Transverse colon (tissue), 4 donors: ENCODE results near the gene GPR107. TPM values are rescaled to one million over a fixed set of nuclear protein-coding genes. Genes with fewer than 3 reads are reported as not detected.
"Not testable (repeated sequence)": the region's sequence is repeated elsewhere in the genome, so short reads cannot be mapped to it uniquely, and the experiment has no call there.

Source experiments
- DNase-seq: peaks from one replicate; pipeline ENCODE4 v3.0.0-alpha.2; 2019
- H3K27ac ChIP-seq, 4 donors: fragments of 200-600 bp; sonication (generic); 2 replicates each; pipeline ENCODE4 v1.5.1; 2016 to 2018; ENCODE audit warnings: inconsistent platforms in 4 of 4
- H3K27me3 ChIP-seq: fragments of 200-600 bp; sonication (generic); 2 replicates; pipeline ENCODE4 v1.5.1; 2017; ENCODE audit warnings: inconsistent platforms
- H3K36me3 ChIP-seq, 4 donors: fragments of 200-600 bp; sonication (generic); 2 replicates each; pipeline ENCODE4 v1.5.1; 2017 to 2019; ENCODE audit warnings: inconsistent platforms in 4 of 4
- H3K4me1 ChIP-seq, 4 donors: fragments of 200-600 bp; sonication (generic); 2 replicates each; pipeline ENCODE4 v1.5.1; 2017 to 2020; ENCODE audit warnings: inconsistent platforms in 4 of 4
- H3K4me3 ChIP-seq, 4 donors: fragments of 200-600 bp; sonication (generic); 1 replicate in 1 of 4; 2 replicates in 3 of 4; pipeline versions ENCODE4 v1.5.1 to v1.6.1; 2017 to 2019; ENCODE audit warnings: inconsistent platforms in 4 of 4
- H3K9me3 ChIP-seq, 2 donors: fragments of 200-600 bp; sonication (generic); 2 replicates each; pipeline ENCODE4 v1.5.1; 2017 to 2019; ENCODE audit warnings: inconsistent platforms in 2 of 2
- CTCF ChIP-seq, 5 experiments: fragments of 200-600 bp in 3 of 5; fragments of 450-650 bp in 2 of 5; sonication (generic) in 3 of 5; IDR thresholded peaks; 1 replicate in 2 of 5; 2 replicates in 3 of 5; pipeline ENCODE4 v1.5.1; 2016 to 2017; ENCODE audit warnings: antibody characterized with exemption in 5 of 5, inconsistent platforms in 3 of 5, mild to moderate bottlenecking in 2 of 5, moderate library complexity in 1 of 5
- EP300 ChIP-seq: sonication (generic); formaldehyde crosslinking; IDR thresholded peaks from one replicate; pipeline ENCODE4 v1.6.1; 2017; ENCODE audit warnings: antibody characterized with exemption, low read depth
- POLR2A ChIP-seq: fragments of 450-650 bp; IDR thresholded peaks from one replicate; pipeline ENCODE4 v1.6.1; 2016; ENCODE audit warnings: antibody characterized with exemption, mild to moderate bottlenecking, moderate library complexity
- POLR2AphosphoS5 ChIP-seq, 3 donors: sonication (generic); formaldehyde crosslinking; IDR thresholded peaks; one replicate each; pipeline ENCODE4 v1.6.1; 2016; ENCODE audit warnings: antibody characterized with exemption in 3 of 3
- WGBS, 2 donors: methylation state at CpG; one replicate each; pipeline ENCODE4 v1.1.5; 2018; ENCODE audit warnings: low coverage in 1 of 2; 5-methylcytosine and 5-hydroxymethylcytosine counted together
- in situ Hi-C, 4 donors: fragments of 200-750 bp; cut with MboI; loops; one replicate each; pipeline versions ENCODE4 v1.15.0 to v1.15.1; 2017; ENCODE audit warnings: low sequenced_read_pairs in 3 of 4, low pct_ligation_motif_present in 1 of 4, low pct_unique_long_range_greater_than_20kb in 1 of 4
- intact Hi-C: fragments of 100-400 bp; cut with DNase I; formaldehyde crosslinking; loops from one replicate; pipeline ENCODE4 v1.15.1; 2023; ENCODE audit warnings: low total_unique reads
- total RNA-seq, 4 donors: library from RNA; depleted of rRNA; stranded (reverse); fragments of >200 nt; gene quantifications; one replicate each; pipeline ENCODE4 v1.1.0, GENCODE V29; 2016

GPR107 gene
- total RNA-seq, 4 donors from 2014 or later: 25.7 to 33.7 (median 32.7) TPM

- in situ Hi-C loops: no loop called here
- Histone ChIP-seq H3K9me3 (no peaks in the 10 kb centered on the region), H3K4me3 (no peak overlapping the region), H3K36me3 (no peaks in the 10 kb centered on the region), H3K4me1 (peaks cover 0 to 38% (median 3%) of the 10 kb centered on the region in 4 donors), H3K27ac (peak overlapping the region; percentile 15 to 59 (median 43)), H3K27me3 (no peaks in the 10 kb centered on the region)
- intact Hi-C loops: no loop called here
- TF ChIP-seq EP300 (no peak), POLR2A (no peak), CTCF (IDR thresholded peaks at IDR 0.05) (no peak), POLR2AphosphoS5 (IDR thresholded peaks at IDR 0.05) (no peak)
- DNase-seq: peak; percentile 11
- 63 to 65% methylated on average over 3 to 5 of the region's 5 CpGs for WGBS, 2 donors
Measured at GRCh38 chr9:130010151-130010988, 43.3 kb upstream of the GPR107 start.

- TF ChIP-seq POLR2A: no peak
- no peak for TF ChIP-seq CTCF (IDR thresholded peaks at IDR 0.05)
- no peak for TF ChIP-seq POLR2AphosphoS5 (IDR thresholded peaks at IDR 0.05)
- no peak for TF ChIP-seq EP300
- WGBS, 2 donors: 56 to 63% methylated on average over 2 of the region's 2 CpGs
- in situ Hi-C loops (no loop called here), intact Hi-C loops (no loop called here)
- H3K36me3 ChIP-seq: no peaks in the 10 kb centered on the region
- no peaks in the 10 kb centered on the region for H3K9me3 ChIP-seq
- DNase-seq: no peak
- H3K4me3 ChIP-seq: no peak overlapping the region
- peaks cover 0 to 24% (median 5%) of the 10 kb centered on the region in 4 donors for H3K4me1 ChIP-seq
- no peak overlapping the region for H3K27ac ChIP-seq
- no peaks in the 10 kb centered on the region for H3K27me3 ChIP-seq
Measured at GRCh38 chr9:130013326-130013725, 40.4 kb upstream of the GPR107 start.

- Histone ChIP-seq H3K27ac (peak overlapping the region in 3 of 4 donors; percentile 68 to 73 (median 72)), H3K4me3 (no peak overlapping the region), H3K4me1 (peaks cover 0 to 21% (median 5%) of the 10 kb centered on the region in 4 donors), H3K36me3 (no peaks in the 10 kb centered on the region), H3K9me3 (no peaks in the 10 kb centered on the region), H3K27me3 (no peaks in the 10 kb centered on the region)
- no peak for DNase-seq
- intact Hi-C loops: no loop called here
- in situ Hi-C loops: no loop called here
- no peak for TF ChIP-seq POLR2A
- TF ChIP-seq CTCF (IDR thresholded peaks at IDR 0.05): no peak
- no peak for TF ChIP-seq POLR2AphosphoS5 (IDR thresholded peaks at IDR 0.05)
- no peak for TF ChIP-seq EP300
- WGBS, 2 donors: 97 to 99% methylated on average over 4 to 5 of the region's 5 CpGs
Measured at GRCh38 chr9:130015353-130016019, 38.2 kb upstream of the GPR107 start.

GRCh38 chr9:130017076-130017475 is 36.6 kb upstream of the GPR107 start:
- Histone ChIP-seq H3K4me1 (peaks cover 0 to 31% (median 12%) of the 10 kb centered on the region in 4 donors), H3K27ac (peak overlapping the region; percentile 20 to 73 (median 70))
- WGBS, 2 donors: 49 to 52% methylated on average over 2 of the region's 2 CpGs

GRCh38 chr9:130017510-130017909 is 36.2 kb upstream of the GPR107 start:
- in situ Hi-C loops, H3K9me3 ChIP-seq, H3K27me3 ChIP-seq, H3K36me3 ChIP-seq, DNase-seq, H3K4me3 ChIP-seq, intact Hi-C loops: not testable (repeated sequence)
- WGBS, 2 donors: 87 to 98% methylated on average over 6 to 8 of the region's 8 CpGs
- Histone ChIP-seq H3K27ac (peak overlapping the region; percentile 20 to 73 (median 70)), H3K4me1 (peaks cover 0 to 31% (median 12%) of the 10 kb centered on the region in 4 donors)

More at GRCh38 chr9:130017076-130017475, 36.6 kb upstream of the GPR107 start:
- H3K27me3 ChIP-seq: no peaks in the 10 kb centered on the region
- DNase-seq: no peak
- H3K9me3 ChIP-seq: no peaks in the 10 kb centered on the region
- intact Hi-C loops (no loop called here), in situ Hi-C loops (no loop called here)
- TF ChIP-seq POLR2A: no peak
- TF ChIP-seq CTCF (IDR thresholded peaks at IDR 0.05): no peak
- TF ChIP-seq POLR2AphosphoS5 (IDR thresholded peaks at IDR 0.05): no peak
- TF ChIP-seq EP300: no peak
- H3K4me3 ChIP-seq: no peak overlapping the region
- no peaks in the 10 kb centered on the region for H3K36me3 ChIP-seq
